H9 (cell line): Measurements from ENCODE around the gene TRPC4AP. TPM values are rescaled to one million over a fixed set of nuclear protein-coding genes. Genes with fewer than 3 reads are reported as not detected.

Experiments
- DNase-seq: peaks from one replicate; pipeline ENCODE4 v3.0.0-alpha.2; 2017
- H2AFZ ChIP-seq: one replicate; pipeline ENCODE4 v1.6.1; 2013; ENCODE audit warnings: mild to moderate bottlenecking, low read length, control low read depth, moderate library complexity
- H2AK5ac ChIP-seq: 2 replicates; pipeline ENCODE4 v1.6.1; 2013; ENCODE audit warnings: low read length, control low read depth, mixed read lengths; ENCODE audit not compliant: insufficient read length
- H2BK120ac ChIP-seq: one replicate; pipeline ENCODE4 v1.6.1; 2013; ENCODE audit warnings: low read depth, mild to moderate bottlenecking, low read length, control low read depth, inconsistent platforms; ENCODE audit not compliant: poor library complexity, severe bottlenecking
- H2BK12ac ChIP-seq: 2 replicates; pipeline ENCODE4 v1.6.1; 2013; ENCODE audit warnings: low read length, control low read depth, mixed read lengths, low read depth; ENCODE audit not compliant: insufficient read length
- H2BK15ac ChIP-seq: 2 replicates; pipeline ENCODE4 v1.6.1; 2013; ENCODE audit warnings: low read depth, low read length, control low read depth
- H2BK20ac ChIP-seq: one replicate; pipeline ENCODE4 v1.6.1; 2013; ENCODE audit warnings: low read depth, mild to moderate bottlenecking, low read length, control low read depth, inconsistent platforms; ENCODE audit not compliant: poor library complexity, severe bottlenecking
- H2BK5ac ChIP-seq: 2 replicates; pipeline ENCODE4 v1.6.1; 2013; ENCODE audit warnings: low read length, control low read depth, mixed read lengths; ENCODE audit not compliant: insufficient read length
- H3K14ac ChIP-seq: 2 replicates; pipeline ENCODE4 v1.6.1; 2013; ENCODE audit warnings: low read length, control low read depth; ENCODE audit not compliant: insufficient read depth
- H3K18ac ChIP-seq: 2 replicates; pipeline ENCODE4 v1.6.1; 2013; ENCODE audit warnings: low read depth, mild to moderate bottlenecking, mixed read lengths, low read length, control low read depth; ENCODE audit not compliant: insufficient read length
- H3K23ac ChIP-seq: 2 replicates; pipeline ENCODE4 v1.6.1; 2013; ENCODE audit warnings: low read length, control low read depth, mixed read lengths, low read depth; ENCODE audit not compliant: insufficient read length
- H3K23me2 ChIP-seq: 2 replicates; pipeline ENCODE4 v1.6.1; 2013; ENCODE audit warnings: low read depth, mild to moderate bottlenecking, mixed read lengths, low read length, control low read depth; ENCODE audit not compliant: insufficient read length, poor library complexity, severe bottlenecking
- H3K27ac ChIP-seq: 2 replicates; pipeline ENCODE4 v1.5.1; 2013; ENCODE audit warnings: low read length, control low read depth, mixed read lengths, low read depth; ENCODE audit not compliant: insufficient read length
- H3K27me3 ChIP-seq: 2 replicates; pipeline ENCODE4 v1.6.1; 2013; ENCODE audit warnings: low read length, control low read depth, inconsistent platforms; ENCODE audit not compliant: insufficient read depth
- H3K4ac ChIP-seq: 2 replicates; pipeline ENCODE4 v1.6.1; 2013; ENCODE audit warnings: low read depth, mild to moderate bottlenecking, control low read depth, inconsistent platforms, low read length, moderate library complexity
- H3K4me1 ChIP-seq: 2 replicates; pipeline ENCODE4 v1.6.1; 2013; ENCODE audit warnings: low read length, control low read depth, inconsistent platforms; ENCODE audit not compliant: insufficient read depth
- H3K4me2 ChIP-seq: 2 replicates; pipeline ENCODE4 v1.6.1; 2013; ENCODE audit warnings: low read length, control low read depth, mixed read lengths; ENCODE audit not compliant: insufficient read length, insufficient read depth
- H3K56ac ChIP-seq: 2 replicates; pipeline ENCODE4 v1.6.1; 2013; ENCODE audit warnings: low read depth, mild to moderate bottlenecking, mixed read lengths, low read length, control low read depth; ENCODE audit not compliant: insufficient read length
- H3K79me1 ChIP-seq: 2 replicates; pipeline ENCODE4 v1.6.1; 2013; ENCODE audit warnings: low read depth, mild to moderate bottlenecking, moderate library complexity, low read length, control low read depth, inconsistent platforms; ENCODE audit not compliant: insufficient read depth, poor library complexity, severe bottlenecking
- H3K79me2 ChIP-seq: 2 replicates; pipeline ENCODE4 v1.6.1; 2013; ENCODE audit warnings: low read length, control low read depth, inconsistent platforms; ENCODE audit not compliant: insufficient read depth
- H3K9ac ChIP-seq: 2 replicates; pipeline ENCODE4 v1.6.1; 2013; ENCODE audit warnings: low read length, control low read depth, mixed read lengths; ENCODE audit not compliant: insufficient read length; ENCODE audit errors: extremely low read depth
- H3K9me3 ChIP-seq: one replicate; pipeline ENCODE4 v1.6.1; 2013; ENCODE audit warnings: low read depth, low read length, inconsistent platforms; ENCODE audit not compliant: control insufficient read depth
- H3T11ph ChIP-seq: one replicate; pipeline ENCODE4 v1.6.1; 2013; ENCODE audit warnings: mild to moderate bottlenecking, low read length, control low read depth, inconsistent platforms
- H4K20me1 ChIP-seq: one replicate; pipeline ENCODE4 v1.6.1; 2013; ENCODE audit not compliant: control insufficient read depth, insufficient read length, insufficient read depth
- H4K5ac ChIP-seq: 2 replicates; pipeline ENCODE4 v1.6.1; 2013; ENCODE audit warnings: low read depth, mild to moderate bottlenecking, mixed read lengths, low read length, control low read depth; ENCODE audit not compliant: insufficient read length
- H4K8ac ChIP-seq: replicated peaks from 2 replicates; pipeline ENCODE4 v1.6.1; 2013; ENCODE audit warnings: low read length, control low read depth, mixed read lengths, low read depth; ENCODE audit not compliant: insufficient read length
- H4K91ac ChIP-seq: 2 replicates; pipeline ENCODE4 v1.6.1; 2013; ENCODE audit warnings: low read depth, mild to moderate bottlenecking, moderate library complexity, mixed read lengths, low read length, control low read depth; ENCODE audit not compliant: insufficient read length
- H3K27ac Mint-ChIP-seq, 3 experiments: 2 replicates in 2 of 3; 3 replicates in 1 of 3; pipeline ENCODE4 v1.8.0; 2020 to 2021; ENCODE audit warnings: mixed read lengths in 3 of 3, mild to moderate bottlenecking in 1 of 3, moderate library complexity in 1 of 3
- H3K27me3 Mint-ChIP-seq: 2 replicates; pipeline ENCODE4 v1.8.0; 2021; ENCODE audit warnings: low read depth, mild to moderate bottlenecking, moderate library complexity, mixed read lengths
- H3K36me3 Mint-ChIP-seq, 3 experiments: 2 replicates in 2 of 3; 3 replicates in 1 of 3; pipeline ENCODE4 v1.8.0; 2020 to 2021; ENCODE audit warnings: low read depth in 3 of 3, mixed read lengths in 3 of 3; ENCODE audit not compliant: insufficient read depth in 1 of 3
- H3K4me1 Mint-ChIP-seq, 2 experiments: 2 replicates each; pipeline ENCODE4 v1.8.0; 2020; ENCODE audit warnings: mixed read lengths in 2 of 2
- H3K4me3 Mint-ChIP-seq, 2 experiments: 2 replicates in 1 of 2; 3 replicates in 1 of 2; pipeline ENCODE4 v1.8.0; 2020 to 2021; ENCODE audit warnings: mild to moderate bottlenecking in 2 of 2, mixed read lengths in 2 of 2, moderate library complexity in 1 of 2
- H3K9me3 Mint-ChIP-seq, 2 experiments: 2 replicates in 1 of 2; 3 replicates in 1 of 2; pipeline ENCODE4 v1.8.0; 2020; ENCODE audit warnings: mild to moderate bottlenecking in 2 of 2, mixed read lengths in 2 of 2, moderate library complexity in 1 of 2
- CTCF ChIP-seq: fragments of 200-600 bp; sonication (generic); conservative IDR thresholded peaks from 3 replicates; pipeline ENCODE4 v1.8.0; 2021; ENCODE audit warnings: antibody characterized with exemption, mild to moderate bottlenecking
- WGBS: extraction: QIAGEN DNeasy Blood & Tissue Kit; methylation state at CpG from one replicate; pipeline ENCODE4 v1.1.7; 2013; ENCODE audit warnings: missing lambda C conversion rate, low lambda C conversion rate, mixed read lengths; ENCODE audit not compliant: insufficient read length; ENCODE audit errors: extremely low coverage; 5-methylcytosine and 5-hydroxymethylcytosine counted together
- total RNA-seq: library from RNA; stranded (reverse); gene quantifications from 2 replicates; pipeline ENCODE4 v1.2.1, GENCODE V29; 2021

Gene TRPC4AP
- total RNA-seq, 1 experiment from 2014 or later, result 93.9 TPM

- no peak for TF ChIP-seq CTCF
- Histone ChIP-seq H3K9ac (no peak overlapping the region), H3K27me3 (no peaks in the 10 kb centered on the region), H2BK12ac (no peak overlapping the region), H4K5ac (no peak overlapping the region), H3K79me2 (no peaks in the 10 kb centered on the region), H3K27ac (no peak overlapping the region), H3K14ac (no peak overlapping the region), H3K4me1 (no peaks in the 10 kb centered on the region), H4K20me1 (no peaks in the 10 kb centered on the region), H3K56ac (no peak overlapping the region), H4K8ac (no peak overlapping the region), H2AFZ (no peak overlapping the region), H4K91ac (no peak overlapping the region), H3T11ph (no peak overlapping the region), H3K23ac (no peak overlapping the region), H2BK15ac (no peak overlapping the region), H3K18ac (no peak overlapping the region), H3K4ac (no peak overlapping the region), H3K9me3 (no peaks in the 10 kb centered on the region), H3K23me2 (no peaks in the 10 kb centered on the region), H3K4me2 (no peak overlapping the region), H2BK120ac (no peak overlapping the region), H3K79me1 (no peaks in the 10 kb centered on the region), H2BK20ac (no peak overlapping the region), H2AK5ac (no peak overlapping the region), H2BK5ac (no peak overlapping the region)
- no CpG with 5 or more reads among the region's 4 CpGs for WGBS
- H3K9me3 Mint-ChIP-seq, result no peaks in the 10 kb centered on the region
- H3K4me3 Mint-ChIP-seq, result no peak overlapping the region
- H3K27me3 Mint-ChIP-seq, result no peaks in the 10 kb centered on the region
- peaks cover 0 to 3% of the 10 kb centered on the region in 2 experiments; a peak in 1 of 4 replicates for H3K4me1 Mint-ChIP-seq
- DNase-seq, result no peak
- no peak overlapping the region for H3K27ac Mint-ChIP-seq
- H3K36me3 Mint-ChIP-seq, result peaks cover 31 to 67% (median 64%) of the 10 kb centered on the region in 3 experiments
These were observed 62.5 kb downstream of the TRPC4AP start for GRCh38 chr20:35030136-35030535.
